Activated B cell treated with CpG ODN at 0.5 μM for 24 hours (primary cell): ENCODE data around the gene MRPS26. TPM values are rescaled to one million over a fixed set of nuclear protein-coding genes. Genes with fewer than 3 reads are reported as not detected.
A peak's percentile ranks its signal among the peaks of the same experiment; 100 is the strongest.

Experiments used
- ATAC-seq: fragments of 200-7000 bp; cut with Tn5 transposase; one replicate; pipeline ENCODE4 v1.10.0; 2021; ENCODE audit warnings: low read depth, mild to moderate bottlenecking, moderate library complexity
- CTCF ChIA-PET: fragments of 350-600 bp; sonication (Branson Sonifier 250); formaldehyde crosslinking; loops from one replicate; lab custom pipeline; 2021; ENCODE audit warnings: antibody characterized with exemption; lab: Charles Lee
- POLR2A ChIA-PET: fragments of 350-600 bp; sonication (Branson Sonifier 250); formaldehyde crosslinking; loops from one replicate; lab custom pipeline; 2021; ENCODE audit warnings: antibody characterized with exemption; lab: Charles Lee
- DNase-seq: peaks from one replicate; pipeline ENCODE4 v3.0.0; 2022
- H3K27ac Mint-ChIP-seq: one replicate; pipeline ENCODE4 v1.8.0; 2020; ENCODE audit warnings: mixed read lengths
- H3K27me3 Mint-ChIP-seq: one replicate; pipeline ENCODE4 v1.8.0; 2021; ENCODE audit warnings: mixed read lengths
- H3K36me3 Mint-ChIP-seq: one replicate; pipeline ENCODE4 v1.8.0; 2021; ENCODE audit warnings: low read depth, mixed read lengths
- H3K4me1 Mint-ChIP-seq: one replicate; pipeline ENCODE4 v1.8.0; 2021; ENCODE audit warnings: mixed read lengths
- H3K4me3 Mint-ChIP-seq: one replicate; pipeline ENCODE4 v1.8.0; 2020; ENCODE audit warnings: mild to moderate bottlenecking, mixed read lengths
- H3K9me3 Mint-ChIP-seq: one replicate; pipeline ENCODE4 v1.8.0; 2020; ENCODE audit warnings: mixed read lengths
- CTCF ChIP-seq: fragments of 200-600 bp; IDR thresholded peaks from one replicate; pipeline ENCODE4 v1.8.0; 2022; ENCODE audit warnings: antibody characterized with exemption, mild to moderate bottlenecking
- intact Hi-C: fragments of 100-400 bp; cut with micrococcal nuclease; formaldehyde crosslinking; loops from one replicate; pipeline ENCODE4 v1.15.1; 2024
- total RNA-seq: library from RNA; stranded (reverse); gene quantifications from 2 replicates; pipeline ENCODE4 v1.2.3, GENCODE V29; 2022

MRPS26 gene
- total RNA-seq, 1 donor from 2014 or later = 30.6 TPM

- Mint-ChIP-seq H3K27me3 (peaks cover 48% of the 10 kb centered on the region), H3K4me1 (peaks cover 18% of the 10 kb centered on the region), H3K4me3 (no peak overlapping the region), H3K27ac (no peak overlapping the region), H3K36me3 (no peaks in the 10 kb centered on the region), H3K9me3 (no peaks in the 10 kb centered on the region)
- no peak for TF ChIP-seq CTCF
- DNase-seq (no peak), ATAC-seq (no peak)
- intact Hi-C loops = no loop called here
- CTCF ChIA-PET = no interaction called here
- POLR2A ChIA-PET = no interaction called here
These were observed 39.8 kb downstream of the MRPS26 start for GRCh38 chr20:3085571-3086072.

- intact Hi-C loops = no loop called here
- ChIA-PET POLR2A (no interaction called here), CTCF (no interaction called here)
- H3K4me1 Mint-ChIP-seq = peaks cover 22% of the 10 kb centered on the region
- DNase-seq = no peak
- no peak overlapping the region for H3K4me3 Mint-ChIP-seq
- H3K36me3 Mint-ChIP-seq = no peaks in the 10 kb centered on the region
- H3K27me3 Mint-ChIP-seq = peaks cover 38% of the 10 kb centered on the region
- no peak for ATAC-seq
- TF ChIP-seq CTCF = no peak
- no peak overlapping the region for H3K27ac Mint-ChIP-seq
- H3K9me3 Mint-ChIP-seq = no peaks in the 10 kb centered on the region
These were observed 42.2 kb downstream of the MRPS26 start for GRCh38 chr20:3088031-3088430.

- Mint-ChIP-seq H3K27ac (no peak overlapping the region), H3K4me1 (peaks cover 23% of the 10 kb centered on the region), H3K36me3 (no peaks in the 10 kb centered on the region), H3K27me3 (peaks cover 22% of the 10 kb centered on the region), H3K9me3 (no peaks in the 10 kb centered on the region), H3K4me3 (peak overlapping the region; percentile 38)
- intact Hi-C loops = no loop called here
- ChIA-PET POLR2A (interaction anchor here (0.6 kb wide), 1 partner anchor 118 kb away, joined by 10 read pairs; no protein-coding TSS in a partner anchor), CTCF (no interaction called here)
- no peak for DNase-seq
- ATAC-seq = no peak
- no peak for TF ChIP-seq CTCF
These were observed 44.7 kb downstream of the MRPS26 start for GRCh38 chr20:3090565-3090964.

- ChIA-PET CTCF (interaction anchor here (1.5 kb wide), 1 partner anchor 39 kb away, joined by 3 read pairs; no protein-coding TSS in a partner anchor), POLR2A (interaction anchor here (0.6 to 1.8 kb wide), 2 partner anchors 9 to 176 kb away, joined by 4 read pairs; no protein-coding TSS in a partner anchor)
- DNase-seq = peak; percentile 47
- no peak for TF ChIP-seq CTCF
- H3K9me3 Mint-ChIP-seq = no peaks in the 10 kb centered on the region
- peak overlapping the region; percentile 94 for H3K4me3 Mint-ChIP-seq
- intact Hi-C loops = loop anchor here (2.0 kb wide), 3 partner anchors 14 to 48 kb away; no protein-coding TSS in a partner anchor
- no peaks in the 10 kb centered on the region for H3K36me3 Mint-ChIP-seq
- H3K27me3 Mint-ChIP-seq = peaks cover 22% of the 10 kb centered on the region
- peak overlapping the region; percentile 95 for H3K27ac Mint-ChIP-seq
- ATAC-seq = peak; percentile 54
- H3K4me1 Mint-ChIP-seq = peaks cover 23% of the 10 kb centered on the region
These were observed 46.9 kb downstream of the MRPS26 start for GRCh38 chr20:3092611-3093379.

- Mint-ChIP-seq H3K27me3 (peaks cover 19% of the 10 kb centered on the region), H3K9me3 (no peaks in the 10 kb centered on the region), H3K36me3 (no peaks in the 10 kb centered on the region), H3K27ac (peak overlapping the region; percentile 69), H3K4me1 (peaks cover 23% of the 10 kb centered on the region), H3K4me3 (peak overlapping the region; percentile 75)
- CTCF ChIA-PET = interaction anchor here (1.5 kb wide), 1 partner anchor 40 kb away, joined by 3 read pairs; no protein-coding TSS in a partner anchor
- no peak for TF ChIP-seq CTCF
- intact Hi-C loops = loop anchor here (2.0 kb wide), 3 partner anchors 15 to 49 kb away; no protein-coding TSS in a partner anchor
- no peak for DNase-seq
- peak; percentile 29 for ATAC-seq
- POLR2A ChIA-PET = interaction anchor here (0.7 to 0.8 kb wide), 2 partner anchors 10 to 110 kb away, joined by 3 to 10 read pairs; no protein-coding TSS in a partner anchor
These were observed 48.1 kb downstream of the MRPS26 start for GRCh38 chr20:3093861-3094361.
